ENCODE data around the gene TNS1. TPM values are rescaled to one million over a fixed set of nuclear protein-coding genes. Genes with fewer than 3 reads are reported as not detected.

TNS1 gene
- total RNA-seq, 1 experiment from 2014 or later, result 4.5 TPM

DNA sequence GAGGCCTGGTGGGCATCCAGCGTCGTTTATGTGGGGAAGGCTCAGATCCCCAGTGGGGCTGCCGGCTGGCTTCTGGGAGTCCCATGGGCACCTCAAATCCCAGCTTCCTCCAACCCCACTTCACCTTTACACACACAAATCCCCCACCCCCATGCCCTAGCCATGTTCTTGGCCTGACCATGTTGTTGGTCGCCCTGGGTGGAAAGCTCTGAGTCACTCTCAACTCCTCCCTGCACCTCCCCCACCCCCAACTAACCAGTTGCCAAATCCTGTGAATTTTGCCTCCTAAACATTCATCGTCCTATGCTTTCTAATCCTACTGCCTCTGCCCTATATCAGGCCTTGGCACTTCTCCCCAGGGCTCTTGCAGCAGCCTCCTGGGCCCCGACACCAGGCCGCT is 6.4 kb downstream of the TNS1 start (continued):
- TF ChIP-seq, protein P1, sequence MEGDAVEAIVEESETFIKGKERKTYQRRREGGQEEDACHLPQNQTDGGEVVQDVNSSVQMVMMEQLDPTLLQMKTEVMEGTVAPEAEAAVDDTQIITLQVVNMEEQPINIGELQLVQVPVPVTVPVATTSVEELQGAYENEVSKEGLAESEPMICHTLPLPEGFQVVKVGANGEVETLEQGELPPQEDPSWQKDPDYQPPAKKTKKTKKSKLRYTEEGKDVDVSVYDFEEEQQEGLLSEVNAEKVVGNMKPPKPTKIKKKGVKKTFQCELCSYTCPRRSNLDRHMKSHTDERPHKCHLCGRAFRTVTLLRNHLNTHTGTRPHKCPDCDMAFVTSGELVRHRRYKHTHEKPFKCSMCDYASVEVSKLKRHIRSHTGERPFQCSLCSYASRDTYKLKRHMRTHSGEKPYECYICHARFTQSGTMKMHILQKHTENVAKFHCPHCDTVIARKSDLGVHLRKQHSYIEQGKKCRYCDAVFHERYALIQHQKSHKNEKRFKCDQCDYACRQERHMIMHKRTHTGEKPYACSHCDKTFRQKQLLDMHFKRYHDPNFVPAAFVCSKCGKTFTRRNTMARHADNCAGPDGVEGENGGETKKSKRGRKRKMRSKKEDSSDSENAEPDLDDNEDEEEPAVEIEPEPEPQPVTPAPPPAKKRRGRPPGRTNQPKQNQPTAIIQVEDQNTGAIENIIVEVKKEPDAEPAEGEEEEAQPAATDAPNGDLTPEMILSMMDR (IDR thresholded peaks at IDR 0.05), result no peak

DNA sequence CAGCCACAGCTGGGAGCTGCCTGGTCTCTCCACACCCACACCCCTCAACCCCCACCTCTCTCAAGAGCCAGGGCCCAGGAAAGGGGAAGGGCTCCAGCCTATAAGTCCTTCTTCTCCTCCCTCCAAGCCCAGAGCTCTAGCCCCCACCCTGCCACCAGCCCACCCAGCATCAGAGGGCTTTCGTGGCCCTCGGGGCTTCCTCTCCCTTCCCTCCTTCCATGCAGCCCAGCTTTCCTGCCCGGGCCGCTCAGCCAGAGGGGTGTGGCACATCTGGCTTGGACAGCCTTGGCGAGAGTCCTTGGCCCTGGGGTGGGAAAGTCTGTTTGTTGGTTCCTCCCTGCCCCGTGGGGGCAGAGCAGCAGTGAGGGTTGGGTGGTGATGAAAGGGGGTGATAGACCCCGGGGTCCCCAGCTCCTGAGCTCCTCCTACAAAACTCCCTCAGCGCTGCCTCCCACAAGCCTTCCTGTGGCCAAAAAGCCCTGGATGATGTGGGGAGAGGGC is 7.0 kb downstream of the TNS1 start:
- no peak for TF ChIP-seq ATF6 (CRISPR knock-in tag; IDR thresholded peaks at IDR 0.05)
- TF ChIP-seq IRF1 (CRISPR knock-in tag; IDR thresholded peaks at IDR 0.05), result no peak
- no peaks in the 10 kb centered on the region for H3K9me3 Mint-ChIP-seq
- ATAC-seq (no peak), DNase-seq (ENCODE audit: low spot score) (no peak)
- no peak overlapping the region for H3K4me3 Mint-ChIP-seq
- H3K27me3 Mint-ChIP-seq (ENCODE audit: low read depth), result peaks cover 4% of the 10 kb centered on the region; the same call in 1 of the 2 replicates
- ChIA-PET CTCF (interaction anchor here (0.5 to 4.9 kb wide), 7 partner anchors 11 to 207 kb away, joined by 3 to 158 read pairs (median 4); no protein-coding TSS in a partner anchor), POLR2A (no interaction called here)
- no peak overlapping the region for H3K27ac Mint-ChIP-seq
- H3K4me1 Mint-ChIP-seq, result peaks cover 14% of the 10 kb centered on the region
- no peaks in the 10 kb centered on the region for H3K36me3 Mint-ChIP-seq

DNA sequence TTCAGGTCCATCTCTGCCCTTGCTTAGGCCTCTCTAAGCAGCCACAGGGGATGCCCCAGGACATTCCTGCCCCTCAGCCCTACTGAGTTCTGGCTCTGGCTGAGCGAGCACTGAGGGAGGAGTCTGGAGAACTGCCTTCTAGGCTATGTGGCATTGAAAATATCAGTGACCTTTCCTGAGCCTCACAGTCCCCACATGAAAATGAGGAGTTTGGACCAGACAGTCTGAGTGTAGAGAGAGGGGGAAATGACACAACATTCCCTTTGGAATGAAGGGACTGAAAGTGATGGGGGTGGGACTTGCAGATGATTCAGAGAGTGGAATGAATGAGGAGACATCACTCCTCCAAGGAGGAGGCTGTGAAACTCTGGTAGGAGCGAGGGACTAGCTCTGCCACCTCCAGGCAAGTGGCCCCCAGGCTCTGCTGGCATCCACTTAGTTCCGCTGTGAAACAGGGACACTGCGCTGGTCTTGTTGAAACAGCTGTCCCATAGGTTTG is 8.0 kb downstream of the TNS1 start:
- no peak overlapping the region; the same call in 1 of the 2 replicates for H3K27ac Mint-ChIP-seq
- H3K36me3 Mint-ChIP-seq, result no peaks in the 10 kb centered on the region
- POLR2A ChIA-PET, result no interaction called here
- DNase-seq (ENCODE audit: low spot score) (no peak), ATAC-seq (no peak)
- H3K9me3 Mint-ChIP-seq, result no peaks in the 10 kb centered on the region
- peaks cover 4% of the 10 kb centered on the region; the same call in 1 of the 2 replicates for H3K27me3 Mint-ChIP-seq (ENCODE audit: low read depth)
- no peak overlapping the region for H3K4me3 Mint-ChIP-seq
- CTCF ChIA-PET, result interaction anchor here (0.7 to 4.9 kb wide), 32 partner anchors 11 to 377 kb away, joined by 3 to 158 read pairs (median 6); partner anchors contain the start of gene TNS1
- TF ChIP-seq SP1 (CRISPR knock-in tag; conservative IDR thresholded peaks at IDR 0.05), result no peak
- TF ChIP-seq SMAD3 (CRISPR knock-in tag; IDR thresholded peaks at IDR 0.05; ENCODE audit: borderline replicate concordance), result no peak
- TF ChIP-seq KAT7 (CRISPR knock-in tag; IDR thresholded peaks at IDR 0.05; ENCODE audit: borderline replicate concordance), result no peak
- no peak for TF ChIP-seq NFE2L1 (CRISPR knock-in tag; IDR thresholded peaks at IDR 0.05)
- no peak for TF ChIP-seq TCF7 (CRISPR knock-in tag; IDR thresholded peaks at IDR 0.05; ENCODE audit: low read depth)
- TF ChIP-seq JAZF1 (CRISPR knock-in tag; IDR thresholded peaks at IDR 0.05), result no peak
- TF ChIP-seq ESRRA (CRISPR knock-in tag; IDR thresholded peaks at IDR 0.05; ENCODE audit: borderline replicate concordance), result no peak
- no peak for TF ChIP-seq GABPB1 (CRISPR knock-in tag; IDR thresholded peaks at IDR 0.05)
- no peak for TF ChIP-seq E2F1 (CRISPR knock-in tag; IDR thresholded peaks at IDR 0.05)
- no peak for TF ChIP-seq FOXP1 (CRISPR knock-in tag; IDR thresholded peaks at IDR 0.05; ENCODE audit: borderline replicate concordance)
- no peak for TF ChIP-seq ZNF281 (CRISPR knock-in tag; IDR thresholded peaks at IDR 0.05)
- H3K4me1 Mint-ChIP-seq, result peaks cover 14% of the 10 kb centered on the region

Measured in WTC11 (cell line).